SK-N-SH (cell line): Measurements from ENCODE around the gene CPEB2. TPM values are rescaled to one million over a fixed set of nuclear protein-coding genes. Genes with fewer than 3 reads are reported as not detected.

Experiments
- CTCF ChIA-PET: fragments of 300-600, 350-600 bp; formaldehyde crosslinking; extraction: SDS; loops from one replicate; lab custom pipeline; 2021; lab: Yijun Ruan, JAX
- POLR2A ChIA-PET: fragments of 350-600 bp; sonication (Branson Sonifier 250); formaldehyde crosslinking; extraction: SDS; loops from one replicate; lab custom pipeline; 2020; ENCODE audit warnings: antibody characterized with exemption, inconsistent platforms; lab: Yijun Ruan, JAX
- DNase-seq: peaks from one replicate; pipeline ENCODE4 v3.0.0; 2012
- H2AFZ ChIP-seq: fragments of 200-600 bp; sonication (generic); 2 replicates; pipeline ENCODE4 v1.8.1; 2016; ENCODE audit warnings: antibody characterized with exemption, mild to moderate bottlenecking, low read depth
- H3F3A ChIP-seq: fragments of 200-600 bp; sonication (generic); replicated peaks from 2 replicates; pipeline ENCODE3; 2016; ENCODE audit warnings: antibody characterized with exemption, mild to moderate bottlenecking; ENCODE audit not compliant: insufficient read depth
- H3K27ac ChIP-seq, 2 experiments: fragments of 200-500 bp in 1 of 2; fragments of 200-600 bp in 1 of 2; sonication (Bioruptor generic) in 1 of 2; sonication (generic), shearing (Covaris generic) in 1 of 2; 2 replicates each; pipeline versions ENCODE4 v1.5.1 to v1.6.1; 2014 to 2016; ENCODE audit warnings: low read depth in 2 of 2, inconsistent platforms in 1 of 2, low read length in 1 of 2, mild to moderate bottlenecking in 1 of 2, mixed read lengths in 1 of 2
- H3K27me3 ChIP-seq: fragments of 200-600 bp; sonication (generic), shearing (Covaris generic); 2 replicates; pipeline ENCODE4 v1.6.1; 2016; ENCODE audit warnings: mixed run types; ENCODE audit not compliant: insufficient read depth
- H3K36me3 ChIP-seq, 2 experiments: fragments of 200-500 bp in 1 of 2; fragments of 200-600 bp in 1 of 2; sonication (Bioruptor generic) in 1 of 2; sonication (generic) in 1 of 2; replicated peaks in 1 of 2; 2 replicates each; pipeline versions ENCODE3 to v1.5.1; 2014 to 2016; ENCODE audit warnings: low read length in 1 of 2, mild to moderate bottlenecking in 1 of 2; ENCODE audit not compliant: insufficient read depth in 2 of 2, control insufficient read depth in 1 of 2
- H3K4me1 ChIP-seq, 2 experiments: fragments of 200-500 bp in 1 of 2; fragments of 200-600 bp in 1 of 2; sonication (Bioruptor generic) in 1 of 2; sonication (generic), shearing (Covaris generic) in 1 of 2; 2 replicates each; pipeline versions ENCODE4 v1.5.1 to v1.6.1; 2014 to 2016; ENCODE audit warnings: low read depth in 1 of 2, low read length in 1 of 2, mixed run types in 1 of 2; ENCODE audit not compliant: insufficient read depth in 2 of 2, control insufficient read depth in 1 of 2
- H3K4me2 ChIP-seq: fragments of 200-600 bp; sonication (generic), shearing (Covaris generic); 2 replicates; pipeline ENCODE4 v1.6.1; 2017; ENCODE audit warnings: mixed run types
- H3K4me3 ChIP-seq, 2 experiments: fragments of 200-500 bp in 1 of 2; fragments of 200-600 bp in 1 of 2; sonication (Bioruptor generic) in 1 of 2; sonication (generic), shearing (Covaris generic) in 1 of 2; 2 replicates each; pipeline versions ENCODE4 v1.5.1 to v1.8.1; 2014 to 2016; ENCODE audit warnings: low read depth in 2 of 2, inconsistent platforms in 1 of 2, low read length in 1 of 2, mild to moderate bottlenecking in 1 of 2, mixed read lengths in 1 of 2, moderate library complexity in 1 of 2
- H3K79me2 ChIP-seq: fragments of 200-600 bp; sonication (generic); 2 replicates; pipeline ENCODE4 v1.8.1; 2017; ENCODE audit warnings: mild to moderate bottlenecking; ENCODE audit not compliant: insufficient read depth
- H3K9ac ChIP-seq: fragments of 200-600 bp; sonication (generic); 2 replicates; pipeline ENCODE4 v1.6.1; 2017; ENCODE audit warnings: mixed run types
- H3K9me2 ChIP-seq: fragments of 200-600 bp; sonication (generic); 2 replicates; pipeline ENCODE4 v1.6.1; 2017; ENCODE audit warnings: mixed run types
- H3K9me3 ChIP-seq: fragments of 200-600 bp; sonication (generic); 2 replicates; pipeline ENCODE4 v1.6.1; 2017; ENCODE audit warnings: mixed run types, mild to moderate bottlenecking, moderate library complexity
- H4K20me1 ChIP-seq: fragments of 200-600 bp; sonication (generic); 2 replicates; pipeline ENCODE4 v1.6.1; 2017; ENCODE audit warnings: mild to moderate bottlenecking, mixed run types; ENCODE audit not compliant: insufficient read depth
- CHD2 ChIP-seq: fragments of 150-350 bp; IDR thresholded peaks from 2 replicates; pipeline ENCODE4 v1.6.1; 2018; ENCODE audit warnings: low read length; ENCODE audit not compliant: partially characterized antibody
- CTCF ChIP-seq: fragments of 200-600 bp; sonication (generic); IDR thresholded peaks from 2 replicates; pipeline ENCODE4 v1.6.1; 2017; ENCODE audit warnings: antibody characterized with exemption, mild to moderate bottlenecking, moderate library complexity
- ELF1 ChIP-seq: IDR thresholded peaks from 2 replicates; pipeline ENCODE4 v1.4.0; 2012
- EP300 ChIP-seq, 2 experiments: IDR thresholded peaks; 2 replicates each; pipeline versions ENCODE4 v1.4.0 to v1.6.1; 2012; ENCODE audit warnings: borderline replicate concordance in 1 of 2, low read depth in 1 of 2, low read length in 1 of 2
- FOSL2 ChIP-seq: IDR thresholded peaks from 2 replicates; pipeline ENCODE4 v1.4.0; 2012; ENCODE audit warnings: low read depth, mild to moderate bottlenecking, moderate library complexity, borderline replicate concordance
- FOXJ3 ChIP-seq: sonication (generic); formaldehyde crosslinking; IDR thresholded peaks from 2 replicates; pipeline ENCODE4 v1.5.1; 2020; ENCODE audit warnings: mild to moderate bottlenecking, missing genetic modification reagents
- FOXM1 ChIP-seq: IDR thresholded peaks from 2 replicates; pipeline ENCODE4 v1.4.0; 2012; ENCODE audit warnings: low read depth, mild to moderate bottlenecking
- GABPA ChIP-seq: IDR thresholded peaks from 2 replicates; pipeline ENCODE4 v1.4.0; 2012; ENCODE audit warnings: low read depth, mild to moderate bottlenecking
- GATA2 ChIP-seq: sonication (generic); formaldehyde crosslinking; IDR thresholded peaks from 2 replicates; pipeline ENCODE4 v1.5.0; 2020; ENCODE audit warnings: mild to moderate bottlenecking, missing genetic modification reagents
- JUND ChIP-seq: IDR thresholded peaks from 2 replicates; pipeline ENCODE4 v1.4.0; 2012
- MAX ChIP-seq: IDR thresholded peaks from 2 replicates; pipeline ENCODE4 v1.4.0; 2012; ENCODE audit warnings: low read depth
- MXI1 ChIP-seq: IDR thresholded peaks from 2 replicates; pipeline ENCODE4 v1.6.1; 2012; ENCODE audit warnings: mild to moderate bottlenecking, low read depth, low read length, improper control_type of control experiment
- NFIC ChIP-seq: IDR thresholded peaks from 2 replicates; pipeline ENCODE4 v1.4.0; 2012; ENCODE audit warnings: borderline replicate concordance
- NRF1 ChIP-seq: IDR thresholded peaks from 2 replicates; pipeline ENCODE4 v1.6.1; 2012; ENCODE audit warnings: low read depth, mild to moderate bottlenecking, low read length
- POLR2AphosphoS5 ChIP-seq: IDR thresholded peaks from 2 replicates; pipeline ENCODE4 v1.6.1; 2012; ENCODE audit warnings: low read depth, low read length
- RAD21 ChIP-seq: IDR thresholded peaks from 2 replicates; pipeline ENCODE4 v1.6.1; 2012; ENCODE audit warnings: mild to moderate bottlenecking, low read length
- RCOR1 ChIP-seq: fragments of 150-350 bp; IDR thresholded peaks from 2 replicates; pipeline ENCODE4 v1.6.1; 2017; ENCODE audit warnings: antibody characterized with exemption, low read length
- RFX5 ChIP-seq: IDR thresholded peaks from 2 replicates; pipeline ENCODE4 v1.6.1; 2012; ENCODE audit warnings: mild to moderate bottlenecking, improper control_type of control experiment, low read length
- RXRA ChIP-seq: IDR thresholded peaks from 2 replicates; pipeline ENCODE4 v1.4.0; 2012; ENCODE audit warnings: low read depth, mild to moderate bottlenecking, borderline replicate concordance
- SIN3A ChIP-seq: IDR thresholded peaks from 2 replicates; pipeline ENCODE4 v1.6.1; 2012; ENCODE audit warnings: low read depth, mild to moderate bottlenecking, low read length, moderate library complexity, borderline replicate concordance
- SMC3 ChIP-seq: IDR thresholded peaks from 2 replicates; pipeline ENCODE4 v1.6.1; 2012; ENCODE audit warnings: low read depth, low read length, improper control_type of control experiment
- TAF1 ChIP-seq: IDR thresholded peaks from 2 replicates; pipeline ENCODE4 v1.6.1; 2012; ENCODE audit warnings: low read depth, mild to moderate bottlenecking, low read length, moderate library complexity, borderline replicate concordance
- TCF12 ChIP-seq: IDR thresholded peaks from 2 replicates; pipeline ENCODE4 v1.4.0; 2012
- TEAD4 ChIP-seq: IDR thresholded peaks from 2 replicates; pipeline ENCODE4 v1.4.0; 2012; ENCODE audit warnings: mild to moderate bottlenecking, borderline replicate concordance; ENCODE audit not compliant: insufficient read depth
- YY1 ChIP-seq: IDR thresholded peaks from 2 replicates; pipeline ENCODE4 v1.4.0; 2012; ENCODE audit warnings: low read depth, mild to moderate bottlenecking
- WGBS: methylation state at CpG from one replicate; pipeline ENCODE4 v1.1.6; 2017; ENCODE audit warnings: low lambda C conversion rate; 5-methylcytosine and 5-hydroxymethylcytosine counted together
- polyA plus RNA-seq, 3 experiments: library from polyadenylated mRNA; depleted of rRNA; stranded (reverse); fragments of >200 nt; gene quantifications; 2 replicates each; pipeline ENCODE4 v1.2.3, GENCODE V29; 2012
- TF ChIP-seq, protein P1 (sequence below): fragments of 150-350 bp; IDR thresholded peaks from 2 replicates; pipeline ENCODE4 v1.6.1; 2017; ENCODE audit warnings: antibody characterized with exemption, low read length, low read depth, borderline replicate concordance
- TF ChIP-seq, protein P2 (sequence below): IDR thresholded peaks from 2 replicates; pipeline ENCODE4; 2012

CPEB2 gene
- polyA plus RNA-seq (2012; rRNA removed), result 2.1 and 2.8 TPM in 2 replicates
- polyA plus RNA-seq (2012; cell fraction: cytosol; rRNA removed), result 3.4 and 3.6 TPM in 2 replicates
- 5.7 and 12.7 TPM in 2 replicates for polyA plus RNA-seq (2012; cell fraction: nucleus; rRNA removed)

DNA sequence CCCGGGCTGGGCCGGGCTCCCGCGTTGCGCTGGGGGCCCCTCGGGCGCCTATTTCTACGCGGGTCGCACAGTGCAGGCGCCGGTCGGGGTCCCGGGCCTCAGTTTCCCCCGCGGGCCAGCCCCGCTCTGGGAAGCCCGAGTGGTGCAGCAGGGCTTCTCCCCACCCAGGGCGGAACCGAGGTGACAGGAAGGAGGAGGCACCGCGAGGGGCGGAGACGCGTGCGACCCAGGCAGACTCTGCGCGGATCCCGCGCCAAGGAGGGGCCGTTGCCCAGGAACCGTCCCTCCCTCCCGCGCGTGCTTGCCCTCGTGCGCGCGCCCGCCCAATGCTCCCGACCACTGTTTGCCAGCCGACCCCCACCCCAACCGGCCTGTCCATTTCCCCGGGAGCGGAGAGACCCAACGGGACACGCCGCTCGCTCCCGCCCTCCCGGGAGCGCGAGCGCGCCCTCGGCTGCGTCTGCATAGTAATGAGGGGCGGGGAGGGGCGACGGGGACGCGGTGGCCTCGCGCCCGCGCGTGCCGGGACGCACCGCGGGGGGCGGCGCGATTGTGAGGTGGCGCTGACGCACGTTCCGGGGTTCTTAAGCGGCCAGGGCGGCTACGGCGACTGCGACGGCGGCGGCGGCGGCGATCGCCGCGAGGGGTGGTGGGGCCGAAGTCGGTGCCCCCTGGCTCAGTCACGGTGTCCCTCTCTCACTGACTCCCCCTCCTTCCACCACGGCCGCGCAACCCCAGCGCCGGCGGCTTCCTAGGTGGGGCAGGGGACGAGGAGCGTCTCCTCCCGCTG lies at the start of gene CPEB2:
Gene CPEB2, plus strand, starts transcription at position 613 of the 790 bp plus-strand sequence. CDS start 193 bp downstream, outside the sequence.
- Histone ChIP-seq H2AFZ (peak within 1 kb of the TSS; percentile 89), H3K27me3 (no peaks in the 10 kb centered on the region), H3K27ac (peak within 1 kb of the TSS; percentile 96 to 98), H3K9me3 (no peaks in the 10 kb centered on the region), H4K20me1 (peaks cover 24% of the 10 kb centered on the region), H3K36me3 (peaks cover 0 to under 1% of the 10 kb centered on the region in 2 experiments), H3F3A (peaks cover 15% of the 10 kb centered on the region), H3K9ac (peak within 1 kb of the TSS; percentile 96), H3K4me3 (peak within 1 kb of the TSS; percentile 94 to 96), H3K79me2 (peaks cover 34% of the 10 kb centered on the region), H3K9me2 (no peaks in the 10 kb centered on the region), H3K4me1 (peaks cover 5 to 13% of the 10 kb centered on the region in 2 experiments; a peak in 2 of 4 replicates), H3K4me2 (peak within 1 kb of the TSS; percentile 99)
- 1% methylated on average over 15 of the region's 104 CpGs for WGBS
- peak; percentile 19; the same call in 1 of the 2 replicates for TF ChIP-seq RFX5
- peak; percentile 69; the same call in 1 of the 2 replicates for TF ChIP-seq MXI1
- TF ChIP-seq, protein P1, sequence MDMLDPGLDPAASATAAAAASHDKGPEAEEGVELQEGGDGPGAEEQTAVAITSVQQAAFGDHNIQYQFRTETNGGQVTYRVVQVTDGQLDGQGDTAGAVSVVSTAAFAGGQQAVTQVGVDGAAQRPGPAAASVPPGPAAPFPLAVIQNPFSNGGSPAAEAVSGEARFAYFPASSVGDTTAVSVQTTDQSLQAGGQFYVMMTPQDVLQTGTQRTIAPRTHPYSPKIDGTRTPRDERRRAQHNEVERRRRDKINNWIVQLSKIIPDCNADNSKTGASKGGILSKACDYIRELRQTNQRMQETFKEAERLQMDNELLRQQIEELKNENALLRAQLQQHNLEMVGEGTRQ, result no peak; the same call in 1 of the 2 replicates
- TF ChIP-seq RAD21, result no peak
- TF ChIP-seq GABPA, result peak; percentile 25; the same call in 1 of the 2 replicates
- peak; percentile 13; the same call in 1 of the 2 replicates for TF ChIP-seq ELF1
- no peak for TF ChIP-seq JUND
- TF ChIP-seq YY1, result no peak
- TF ChIP-seq TCF12, result peak; percentile 3; the same call in 1 of the 2 replicates
- TF ChIP-seq TAF1, result peak; percentile 64; the same call in 1 of the 2 replicates
- TF ChIP-seq MAX, result peak; percentile 33; the same call in 1 of the 2 replicates
- TF ChIP-seq CTCF, result no peak; the same call in none of the 2 replicates
- TF ChIP-seq RXRA, result peak; percentile 14; the same call in 1 of the 2 replicates
- TF ChIP-seq SMC3, result no peak
- TF ChIP-seq RCOR1, result no peak
- no peak for TF ChIP-seq FOSL2
- no peak for TF ChIP-seq GATA2 (CRISPR knock-in tag)
- TF ChIP-seq FOXM1, result no peak; the same call in 1 of the 2 replicates
- TF ChIP-seq, protein P2, sequence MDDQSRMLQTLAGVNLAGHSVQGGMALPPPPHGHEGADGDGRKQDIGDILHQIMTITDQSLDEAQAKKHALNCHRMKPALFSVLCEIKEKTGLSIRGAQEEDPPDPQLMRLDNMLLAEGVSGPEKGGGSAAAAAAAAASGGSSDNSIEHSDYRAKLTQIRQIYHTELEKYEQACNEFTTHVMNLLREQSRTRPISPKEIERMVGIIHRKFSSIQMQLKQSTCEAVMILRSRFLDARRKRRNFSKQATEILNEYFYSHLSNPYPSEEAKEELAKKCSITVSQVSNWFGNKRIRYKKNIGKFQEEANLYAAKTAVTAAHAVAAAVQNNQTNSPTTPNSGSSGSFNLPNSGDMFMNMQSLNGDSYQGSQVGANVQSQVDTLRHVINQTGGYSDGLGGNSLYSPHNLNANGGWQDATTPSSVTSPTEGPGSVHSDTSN, result no peak
- peak; percentile 3; the same call in 1 of the 2 replicates for TF ChIP-seq NRF1
- peak; percentile 51 for TF ChIP-seq CHD2
- no peak for TF ChIP-seq TEAD4
- TF ChIP-seq NFIC, result peak; percentile 51
- TF ChIP-seq FOXJ3, result peak; percentile 71
- TF ChIP-seq EP300 (IDR thresholded peaks at IDR 0.05; ENCODE audit: borderline replicate concordance in 1 of 2, low read depth in 1 of 2, low read length in 1 of 2), result peak in 1 of 2 experiments; percentile 7; a peak in 1 of 4 replicates
- TF ChIP-seq POLR2AphosphoS5, result peak; percentile 79
- no peak; the same call in 1 of the 2 replicates for TF ChIP-seq SIN3A
- peak; percentile 94 for DNase-seq
- CTCF ChIA-PET, result interaction anchor here (1.4 kb wide), 1 partner anchor 1345 kb away, joined by 4 read pairs; no protein-coding TSS in a partner anchor
- POLR2A ChIA-PET, result interaction anchor here (1.7 kb wide), 1 partner anchor 130 kb away, joined by 7 read pairs; no protein-coding TSS in a partner anchor
